GM12872 (cell line): ENCODE data around the gene AKAP13.

ENCODE experiments used
- TF ChIP-seq, protein P1 (sequence below): IDR thresholded peaks from 3 replicates; pipeline ENCODE4 v1.5.1; 2011; ENCODE audit warnings: low read depth, mild to moderate bottlenecking, low read length, moderate library complexity; ENCODE audit not compliant: insufficient read depth

The AKAP13 gene

DNA sequence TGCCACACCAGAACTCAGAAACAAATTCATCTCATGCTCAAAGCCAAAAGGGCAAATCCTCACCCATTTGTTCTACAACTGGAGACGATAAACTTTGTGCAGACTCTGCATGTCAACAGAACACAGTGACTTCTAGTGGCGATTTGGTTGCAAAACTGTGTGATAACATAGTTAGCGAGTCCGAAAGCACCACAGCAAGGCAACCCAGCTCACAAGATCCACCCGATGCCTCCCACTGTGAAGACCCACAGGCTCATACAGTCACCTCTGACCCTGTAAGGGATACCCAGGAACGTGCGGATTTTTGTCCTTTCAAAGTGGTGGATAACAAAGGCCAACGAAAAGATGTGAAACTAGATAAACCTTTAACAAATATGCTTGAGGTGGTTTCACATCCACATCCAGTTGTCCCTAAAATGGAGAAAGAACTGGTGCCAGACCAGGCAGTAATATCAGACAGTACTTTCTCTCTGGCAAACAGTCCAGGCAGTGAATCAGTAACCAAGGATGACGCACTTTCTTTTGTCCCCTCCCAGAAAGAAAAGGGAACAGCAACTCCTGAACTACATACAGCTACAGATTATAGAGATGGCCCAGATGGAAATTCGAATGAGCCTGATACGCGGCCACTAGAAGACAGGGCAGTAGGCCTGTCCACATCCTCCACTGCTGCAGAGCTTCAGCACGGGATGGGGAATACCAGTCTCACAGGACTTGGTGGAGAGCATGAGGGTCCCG, 199.7 kb downstream of the AKAP13 start:
- TF ChIP-seq, protein P1, sequence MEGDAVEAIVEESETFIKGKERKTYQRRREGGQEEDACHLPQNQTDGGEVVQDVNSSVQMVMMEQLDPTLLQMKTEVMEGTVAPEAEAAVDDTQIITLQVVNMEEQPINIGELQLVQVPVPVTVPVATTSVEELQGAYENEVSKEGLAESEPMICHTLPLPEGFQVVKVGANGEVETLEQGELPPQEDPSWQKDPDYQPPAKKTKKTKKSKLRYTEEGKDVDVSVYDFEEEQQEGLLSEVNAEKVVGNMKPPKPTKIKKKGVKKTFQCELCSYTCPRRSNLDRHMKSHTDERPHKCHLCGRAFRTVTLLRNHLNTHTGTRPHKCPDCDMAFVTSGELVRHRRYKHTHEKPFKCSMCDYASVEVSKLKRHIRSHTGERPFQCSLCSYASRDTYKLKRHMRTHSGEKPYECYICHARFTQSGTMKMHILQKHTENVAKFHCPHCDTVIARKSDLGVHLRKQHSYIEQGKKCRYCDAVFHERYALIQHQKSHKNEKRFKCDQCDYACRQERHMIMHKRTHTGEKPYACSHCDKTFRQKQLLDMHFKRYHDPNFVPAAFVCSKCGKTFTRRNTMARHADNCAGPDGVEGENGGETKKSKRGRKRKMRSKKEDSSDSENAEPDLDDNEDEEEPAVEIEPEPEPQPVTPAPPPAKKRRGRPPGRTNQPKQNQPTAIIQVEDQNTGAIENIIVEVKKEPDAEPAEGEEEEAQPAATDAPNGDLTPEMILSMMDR = no peak

DNA sequence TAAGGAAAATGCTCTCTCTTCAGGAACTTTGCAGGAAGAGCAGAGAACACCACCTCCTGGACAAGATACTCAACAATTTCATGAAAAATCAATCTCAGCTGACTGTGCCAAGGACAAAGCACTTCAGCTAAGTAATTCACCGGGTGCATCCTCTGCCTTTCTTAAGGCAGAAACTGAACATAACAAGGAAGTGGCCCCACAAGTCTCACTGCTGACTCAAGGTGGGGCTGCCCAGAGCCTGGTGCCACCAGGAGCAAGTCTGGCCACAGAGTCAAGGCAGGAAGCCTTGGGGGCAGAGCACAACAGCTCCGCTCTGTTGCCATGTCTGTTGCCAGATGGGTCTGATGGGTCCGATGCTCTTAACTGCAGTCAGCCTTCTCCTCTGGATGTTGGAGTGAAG, 200.5 kb downstream of the AKAP13 start:
- TF ChIP-seq, protein P1 = no peak

DNA sequence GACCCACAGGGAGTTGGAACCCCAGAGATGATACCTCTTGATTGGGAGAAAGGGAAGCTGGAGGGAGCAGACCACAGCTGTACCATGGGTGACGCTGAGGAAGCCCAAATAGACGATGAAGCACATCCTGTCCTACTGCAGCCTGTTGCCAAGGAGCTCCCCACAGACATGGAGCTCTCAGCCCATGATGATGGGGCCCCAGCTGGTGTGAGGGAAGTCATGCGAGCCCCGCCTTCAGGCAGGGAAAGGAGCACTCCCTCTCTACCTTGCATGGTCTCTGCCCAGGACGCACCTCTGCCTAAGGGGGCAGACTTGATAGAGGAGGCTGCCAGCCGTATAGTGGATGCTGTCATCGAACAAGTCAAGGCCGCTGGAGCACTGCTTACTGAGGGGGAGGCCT, 201.1 kb downstream of the AKAP13 start:
- TF ChIP-seq, protein P1 = no peak

DNA sequence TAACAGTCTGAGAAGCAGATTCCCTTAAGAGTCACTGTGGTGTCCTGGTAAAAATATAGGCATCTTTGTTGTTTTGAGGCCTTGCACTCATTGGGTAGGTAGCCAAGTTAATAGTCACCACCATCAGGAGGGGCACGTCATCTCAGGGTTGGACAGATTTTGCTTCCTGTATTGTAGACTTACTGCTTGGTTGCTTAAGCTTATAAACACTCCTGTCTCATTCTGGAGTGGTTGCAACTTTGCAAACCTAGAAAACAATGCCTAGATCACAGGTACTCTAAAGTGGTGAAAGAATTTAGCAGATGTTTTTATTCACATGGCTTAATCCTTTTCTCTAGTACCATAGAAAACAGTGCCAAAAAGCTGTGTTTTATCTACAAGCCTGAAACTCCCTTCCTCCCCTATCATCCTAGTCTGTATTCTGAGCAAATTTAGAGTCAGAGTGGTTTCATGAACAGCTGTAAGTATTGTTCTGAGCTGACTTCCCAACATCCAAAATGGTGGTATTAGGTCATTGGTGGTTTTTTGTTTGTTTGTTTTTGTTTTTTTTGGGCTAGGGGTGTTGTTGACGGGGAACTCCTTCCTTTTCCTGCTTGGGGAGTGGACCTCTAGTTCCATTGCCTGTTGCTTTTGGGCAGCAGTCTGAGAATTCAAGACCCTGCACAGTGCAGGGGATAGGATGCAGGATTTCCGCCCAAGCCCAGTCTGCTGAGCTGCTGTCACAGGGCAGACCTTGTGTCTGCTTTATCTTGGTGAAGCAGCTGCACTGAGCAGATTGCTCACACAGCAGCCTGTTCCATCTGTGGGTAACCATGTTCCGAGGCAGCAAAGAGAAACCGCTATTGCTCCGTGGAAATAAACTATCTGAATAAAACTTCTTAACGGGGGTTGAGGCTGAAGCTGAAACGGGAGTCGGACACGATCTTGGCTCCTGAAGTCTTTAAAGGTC, 202.0 kb downstream of the AKAP13 start:
- TF ChIP-seq, protein P1 = no peak

DNA sequence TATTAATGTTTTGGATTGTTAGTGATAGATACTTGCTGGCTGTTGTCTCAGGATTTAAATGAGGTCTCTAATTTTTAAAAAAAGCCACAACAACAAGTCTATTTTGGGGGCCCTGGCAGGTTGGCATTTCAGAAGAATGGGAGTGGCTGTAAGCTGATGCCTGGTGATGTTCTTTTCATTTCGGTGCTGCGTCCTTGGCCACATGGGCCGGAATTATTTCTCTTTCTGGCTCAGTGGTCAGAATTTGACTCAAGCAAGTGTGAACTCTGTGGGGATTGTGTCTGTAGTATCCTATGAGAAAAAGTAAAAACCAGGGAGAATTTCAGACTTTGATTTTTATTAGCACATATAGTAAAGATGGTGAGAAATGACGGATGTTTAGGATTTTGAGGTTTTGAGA, 203.0 kb downstream of the AKAP13 start:
- TF ChIP-seq, protein P1 = no peak

DNA sequence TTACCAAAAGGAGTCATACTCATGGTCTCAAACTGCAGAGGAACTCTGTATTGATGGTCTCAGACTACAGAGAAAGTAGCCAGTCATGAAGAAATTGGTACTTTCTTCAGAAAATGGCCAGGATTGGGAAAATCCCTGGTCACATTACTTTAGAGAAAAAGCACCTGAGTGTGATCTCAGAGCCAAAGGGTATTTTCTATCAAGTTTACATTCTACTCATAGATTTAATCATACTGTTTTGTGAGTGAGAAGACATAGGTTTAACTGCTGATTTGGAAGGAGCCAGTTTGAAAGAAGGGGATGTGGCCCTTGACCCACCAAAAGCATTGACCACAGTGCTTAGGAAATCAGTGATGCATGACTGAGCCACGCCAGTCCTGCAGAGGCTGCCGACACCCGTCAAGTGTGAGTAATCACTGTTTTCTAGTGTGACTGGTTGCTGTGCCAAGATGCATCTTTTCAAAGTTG, 203.6 kb downstream of the AKAP13 start:
- TF ChIP-seq, protein P1 = no peak

DNA sequence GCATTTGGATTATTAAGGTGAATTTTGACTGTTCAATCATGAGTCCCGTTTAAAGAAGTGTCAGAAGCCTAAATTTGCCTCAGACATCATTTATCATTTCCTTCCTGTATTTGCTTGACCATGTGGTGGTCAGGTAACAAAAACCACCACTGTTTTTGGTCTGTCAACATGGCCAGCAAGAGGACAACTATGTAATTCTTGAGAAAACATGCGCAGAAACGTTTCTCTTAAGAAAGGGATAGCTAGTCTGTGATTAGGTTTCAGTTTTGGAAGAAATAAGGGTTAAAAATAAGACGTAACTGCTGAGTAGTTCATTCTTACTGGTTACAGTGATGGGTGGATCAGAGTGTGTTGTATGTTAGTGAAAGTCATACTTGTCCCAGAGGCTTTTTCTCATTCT, 204.5 kb downstream of the AKAP13 start:
- TF ChIP-seq, protein P1 = no peak
